Measurements from ENCODE around the gene OXGR1. TPM values are rescaled to one million over a fixed set of nuclear protein-coding genes. Genes with fewer than 3 reads are reported as not detected.

OXGR1 gene
- total and polyA plus RNA-seq, 2 of the 4 experiments (the other 2 are of a cell fraction): not detected

- 83% methylated on average over 1 of the region's 9 CpGs; no CpG with 5 or more reads in 1 of the 2 experiments for WGBS, 2 experiments (ENCODE audit: extremely low coverage in 2 of 2, insufficient read length in 1 of 2)
- Histone ChIP-seq H2BK20ac (ENCODE audit: low read depth, low read length) (peak overlapping the region; percentile 5; the same call in 1 of the 2 replicates), H3K9me3 (ENCODE audit: control insufficient read depth, insufficient read depth, low read length) (no peaks in the 10 kb centered on the region), H3K23ac (ENCODE audit: low read depth, low read length) (no peak overlapping the region; the same call in 1 of the 2 replicates), H3K27me3 (ENCODE audit: control insufficient read depth, insufficient read depth, low read length) (peaks cover 4% of the 10 kb centered on the region), H3K9ac (ENCODE audit: low read depth, low read length) (no peak overlapping the region), H3K9me1 (ENCODE audit: insufficient read depth, low read length) (peaks cover 15% of the 10 kb centered on the region), H4K20me1 (ENCODE audit: insufficient read depth, low read length) (no peaks in the 10 kb centered on the region), H2AFZ (replicated peaks; ENCODE audit: low read length, poor library complexity) (peak overlapping the region; percentile 79), H2BK120ac (ENCODE audit: low read depth, low read length) (no peak overlapping the region; the same call in 1 of the 2 replicates), H4K91ac (ENCODE audit: insufficient read depth, low read depth, low read length) (no peak overlapping the region), H3K4me1 (ENCODE audit: control insufficient read depth, insufficient read depth, low read length) (peaks cover 9% of the 10 kb centered on the region), H3K79me1 (ENCODE audit: low read depth in 1 of 2, low read length in 2 of 2) (no peaks in the 10 kb centered on the region), H4K5ac (ENCODE audit: low read depth, low read length) (no peak overlapping the region), H2AK9ac (replicated peaks; ENCODE audit: low read depth, low read length, poor library complexity) (peak overlapping the region; percentile 88), H3K4ac (ENCODE audit: low read depth, low read length) (no peak overlapping the region), H4K8ac (ENCODE audit: low read depth in 2 of 2, low read length in 2 of 2) (0 out of 4 replicates have a peak overlapping the region, but pooled peaks of 1 of the 2 experiments have one; percentile 7), H3K36me3 (ENCODE audit: control insufficient read depth, insufficient read depth, low read length) (no peaks in the 10 kb centered on the region), H3K56ac (ENCODE audit: extremely low read depth, insufficient read depth, low read length) (peak overlapping the region; percentile 52; the same call in 1 of the 2 replicates), H3K4me3 (ENCODE audit: insufficient read depth, low read depth, low read length) (no peak overlapping the region), H2BK15ac (ENCODE audit: low read depth, low read length) (no peak overlapping the region), H2BK5ac (ENCODE audit: low read depth, low read length, poor library complexity, severe bottlenecking) (no peak overlapping the region), H3K27ac (ENCODE audit: insufficient read depth, low read length) (no peak overlapping the region), H3K14ac (replicated peaks; ENCODE audit: low read depth, low read length) (no peak overlapping the region), H3K4me2 (ENCODE audit: low read depth, low read length) (peak overlapping the region; percentile 57), H2AK5ac (ENCODE audit: low read depth, low read length) (no peak overlapping the region), H3K18ac (ENCODE audit: low read depth, low read length) (no peak overlapping the region)
- intact Hi-C loops (cut with micrococcal nuclease) (no loop called here), in situ Hi-C loops (cut with MboI; ENCODE audit: low sequenced_read_pairs) (no loop called here), dilution Hi-C loops (cut with HindIII; ENCODE audit: low sequenced_read_pairs, unreplicated experiment) (no loop called here)
- TF ChIP-seq FOS (IDR thresholded peaks at IDR 0.05; ENCODE audit: low read depth, low read length) (peak; percentile 15; the same call in 1 of the 2 replicates), CEBPB (IDR thresholded peaks at IDR 0.05; ENCODE audit: low read depth, low read length) (peak; percentile 15; the same call in 1 of the 2 replicates), NFE2L2 (IDR thresholded peaks at IDR 0.05; ENCODE audit: low read depth, low read length) (no peak), BHLHE40 (IDR thresholded peaks at IDR 0.05; ENCODE audit: low read depth, low read length) (no peak; the same call in 1 of the 2 replicates)
- ChIA-PET POLR2A (ENCODE audit: unreplicated experiment) (no interaction called here), CTCF (interaction anchor here (0.7 to 1.4 kb wide), 4 partner anchors 10 to 21 kb away, joined by 3 to 4 read pairs (median 3); no protein-coding TSS in a partner anchor)
- ATAC-seq (ENCODE audit: low read depth): peak; percentile 53
- BruUV-seq (replicated peaks): no TSS peak
- peak; percentile 68 for DNase-seq
Measured at GRCh38 chr13:97004096-97004876, 10.0 kb upstream of the OXGR1 start.
